ENCODE measurements around the gene ATP13A4.

Gene ATP13A4

DNA sequence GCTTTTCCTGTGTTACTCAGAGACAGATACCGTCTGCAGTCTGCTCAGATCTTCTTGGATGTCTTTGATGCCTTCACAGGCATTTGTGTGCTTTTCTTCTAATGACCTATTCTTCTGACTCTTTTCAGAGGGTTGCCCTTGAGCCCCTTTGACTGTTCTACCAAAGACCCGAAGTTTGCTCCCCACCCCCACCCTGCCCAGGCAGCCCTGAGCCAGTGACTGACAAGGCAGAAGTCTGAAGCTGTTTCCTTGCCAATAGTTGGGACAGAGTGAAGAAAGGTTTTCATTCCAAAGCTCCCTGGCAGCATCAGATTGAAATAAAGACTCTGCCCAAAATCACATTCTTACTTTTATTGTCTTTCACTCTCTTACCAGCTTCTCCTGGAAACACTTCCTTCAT, 167.1 kb downstream of the ATP13A4 start:
- DNase-seq: no peak

DNA sequence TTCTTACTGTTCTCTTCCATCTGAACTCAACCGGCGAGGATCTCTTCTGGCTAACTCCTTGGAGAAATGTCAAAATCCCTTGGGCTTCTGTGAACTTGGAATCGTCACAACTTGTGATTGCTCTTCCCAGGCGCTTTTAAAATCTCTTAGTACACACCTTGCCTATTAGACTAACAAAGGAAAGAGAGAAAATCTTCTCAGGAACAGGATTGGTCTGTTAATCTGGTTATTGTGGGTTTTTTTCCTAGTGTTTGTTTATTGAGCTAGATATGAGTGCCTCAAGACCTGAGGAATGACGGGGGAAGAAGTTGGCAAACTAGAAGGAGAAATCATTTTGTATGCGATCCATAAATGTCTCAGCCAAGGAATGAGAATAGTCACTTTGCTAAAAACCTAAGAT, 176.0 kb downstream of the ATP13A4 start, which contains the start of gene ATP13A5:
Gene ATP13A5 (minus strand): TSS at position 48 of the 400 bp plus-strand sequence. CDS start 28 bp downstream, at position 20.
- no peak for DNase-seq

DNA sequence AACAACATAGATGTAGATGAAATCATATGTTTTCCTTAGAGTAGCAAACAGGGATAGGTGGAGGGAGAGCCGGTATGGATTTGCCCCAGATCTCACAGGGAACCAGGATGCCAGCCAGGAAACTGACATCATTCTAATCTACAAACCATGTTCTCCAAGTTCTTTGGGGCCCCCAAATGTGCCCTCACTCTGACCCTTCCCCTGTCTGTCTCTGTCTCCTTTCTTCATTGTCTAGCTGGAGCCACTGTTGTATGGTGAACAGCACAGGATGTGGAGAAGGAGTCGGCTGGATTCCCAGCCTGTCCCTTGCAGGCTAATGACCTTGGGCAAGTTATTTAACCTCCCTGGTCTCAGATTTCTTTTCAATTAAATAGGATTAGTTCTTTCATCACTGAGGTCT, 177.1 kb downstream of the ATP13A4 start:
- DNase-seq: no peak

DNA sequence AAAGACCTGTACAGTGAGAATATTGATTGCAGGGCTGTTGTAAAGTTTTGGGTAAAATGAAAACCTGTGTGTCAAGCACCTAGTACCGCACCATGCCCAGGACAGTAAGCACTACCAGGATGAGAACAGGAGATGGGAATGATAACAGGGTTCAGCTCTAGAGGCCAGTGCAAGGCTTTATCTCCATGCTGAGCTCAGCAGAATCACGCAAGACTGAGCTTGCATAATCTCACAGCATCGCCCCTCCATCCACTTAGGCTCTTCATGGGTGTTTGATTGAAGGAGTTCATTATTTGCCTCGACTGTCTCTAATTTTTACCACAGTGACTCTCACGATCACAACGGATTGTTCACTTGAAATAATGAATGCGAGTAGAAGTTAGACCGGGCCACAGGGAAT, 179.1 kb downstream of the ATP13A4 start:
- DNase-seq: no peak

DNA sequence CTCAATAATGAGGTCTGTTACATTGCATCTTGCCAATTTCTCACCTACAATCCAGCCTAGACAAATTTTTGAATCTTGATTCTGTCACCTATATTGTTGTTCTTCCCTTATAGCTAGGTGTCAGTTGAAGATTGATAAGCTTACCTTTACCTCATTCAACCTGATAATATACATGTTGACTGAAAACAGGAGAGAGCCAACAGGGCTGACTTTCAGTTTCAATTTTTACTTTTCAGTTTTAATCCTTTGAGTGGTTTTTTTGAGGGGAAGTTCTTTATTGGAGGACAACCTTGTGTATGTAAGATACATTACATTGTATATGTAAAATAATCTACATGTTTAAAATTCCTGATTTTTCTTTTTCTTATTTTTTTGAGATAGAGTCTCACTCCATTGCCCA, 181.9 kb downstream of the ATP13A4 start:
- no peak for DNase-seq

DNA sequence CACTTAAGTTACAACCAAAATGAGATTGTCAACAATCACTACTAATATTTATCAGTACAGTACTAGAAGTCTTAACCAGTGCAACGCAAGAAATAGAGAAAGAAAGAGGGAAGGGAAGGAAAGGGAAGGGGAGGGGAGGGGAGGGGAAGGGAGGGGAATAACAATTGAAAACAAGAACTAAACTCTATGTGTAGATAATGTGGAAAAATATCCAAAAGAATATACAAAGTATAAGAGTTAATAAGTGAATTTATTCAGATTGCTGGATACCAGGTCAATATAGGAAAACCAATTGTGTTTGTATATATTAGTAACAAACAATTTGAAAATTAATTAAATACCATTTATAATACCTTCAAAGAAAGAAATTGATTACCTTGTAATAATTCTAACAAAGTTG, 186.8 kb downstream of the ATP13A4 start:
- DNase-seq: no peak

DNA sequence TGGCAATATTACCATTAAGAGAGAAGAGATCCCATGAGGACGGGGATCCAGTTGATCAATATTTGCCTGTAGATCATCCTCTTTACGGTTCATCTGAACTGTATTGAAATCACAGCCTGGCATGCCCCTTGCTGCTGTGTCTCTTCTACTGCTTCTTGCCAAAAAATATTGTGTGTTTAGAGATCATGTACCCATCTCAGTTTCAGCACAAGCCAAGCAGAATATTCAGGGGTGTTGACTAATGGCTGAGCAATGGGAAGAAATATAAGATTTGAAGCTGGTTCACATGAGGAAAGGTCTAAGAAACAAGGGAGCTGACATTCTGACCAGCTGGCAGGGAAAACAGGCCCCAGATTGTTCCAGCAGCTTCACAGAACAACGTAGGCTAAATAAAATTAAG, 197.4 kb downstream of the ATP13A4 start:
- no peak for DNase-seq

DNA sequence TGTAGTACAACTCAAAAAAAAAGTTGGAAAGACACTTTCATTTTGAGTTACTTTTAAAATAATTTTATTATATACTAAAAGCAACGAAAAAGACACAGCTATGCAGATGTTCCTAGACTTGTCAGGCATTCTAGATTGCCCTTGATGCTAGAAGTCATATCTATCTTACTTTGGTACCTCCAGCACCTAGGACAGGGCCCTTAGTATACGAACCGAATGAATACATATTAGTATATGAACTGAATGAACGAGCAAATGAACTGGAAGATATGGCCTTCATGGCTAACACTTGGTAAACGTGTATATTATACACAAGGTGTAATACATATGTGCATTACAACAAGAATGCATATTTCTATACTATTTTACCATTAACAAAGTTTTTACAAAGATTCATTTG, 200.3 kb downstream of the ATP13A4 start:
- no peak for DNase-seq
